GM12878 (cell line): ENCODE results near the gene SORT1.
"Not testable (repeated sequence)": the region's sequence is repeated elsewhere in the genome, so short reads cannot be mapped to it uniquely, and the experiment has no call there.

Source experiments
- RFX5 ChIP-seq: IDR thresholded peaks from 2 replicates; pipeline ENCODE4 v1.6.1; 2011; ENCODE audit warnings: low read depth, low read length, improper control_type of control experiment
- TF ChIP-seq, protein P1 (sequence below), 3 experiments: IDR thresholded peaks in 2 of 3; conservative IDR thresholded peaks in 1 of 3; 2 replicates each; pipeline ENCODE4 v1.5.1; 2011; ENCODE audit warnings: low read depth in 3 of 3, low read length in 3 of 3, mild to moderate bottlenecking in 3 of 3, control low read depth in 2 of 3, moderate library complexity in 2 of 3, inconsistent platforms in 1 of 3, mixed read lengths in 1 of 3; ENCODE audit not compliant: control insufficient read depth in 2 of 3, insufficient read depth in 1 of 3; ENCODE audit errors: extremely low read depth in 1 of 3

- TF ChIP-seq, protein P1, sequence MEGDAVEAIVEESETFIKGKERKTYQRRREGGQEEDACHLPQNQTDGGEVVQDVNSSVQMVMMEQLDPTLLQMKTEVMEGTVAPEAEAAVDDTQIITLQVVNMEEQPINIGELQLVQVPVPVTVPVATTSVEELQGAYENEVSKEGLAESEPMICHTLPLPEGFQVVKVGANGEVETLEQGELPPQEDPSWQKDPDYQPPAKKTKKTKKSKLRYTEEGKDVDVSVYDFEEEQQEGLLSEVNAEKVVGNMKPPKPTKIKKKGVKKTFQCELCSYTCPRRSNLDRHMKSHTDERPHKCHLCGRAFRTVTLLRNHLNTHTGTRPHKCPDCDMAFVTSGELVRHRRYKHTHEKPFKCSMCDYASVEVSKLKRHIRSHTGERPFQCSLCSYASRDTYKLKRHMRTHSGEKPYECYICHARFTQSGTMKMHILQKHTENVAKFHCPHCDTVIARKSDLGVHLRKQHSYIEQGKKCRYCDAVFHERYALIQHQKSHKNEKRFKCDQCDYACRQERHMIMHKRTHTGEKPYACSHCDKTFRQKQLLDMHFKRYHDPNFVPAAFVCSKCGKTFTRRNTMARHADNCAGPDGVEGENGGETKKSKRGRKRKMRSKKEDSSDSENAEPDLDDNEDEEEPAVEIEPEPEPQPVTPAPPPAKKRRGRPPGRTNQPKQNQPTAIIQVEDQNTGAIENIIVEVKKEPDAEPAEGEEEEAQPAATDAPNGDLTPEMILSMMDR (IDR thresholded peaks at IDR 0.05 in 2 of 3, conservative IDR thresholded peaks at IDR 0.05 in 1 of 3; ENCODE audit: control insufficient read depth in 2 of 3, extremely low read depth in 1 of 3, insufficient read depth in 1 of 3, low read depth in 3 of 3, low read length in 3 of 3) = not testable (repeated sequence)
- TF ChIP-seq RFX5 = not testable (repeated sequence)
Observed at GRCh38 chr1:109305991-109306390, 91.7 kb downstream of the SORT1 start.
